Measurements from ENCODE around the gene GCK.
"Not testable (repeated sequence)": the region's sequence is repeated elsewhere in the genome, so short reads cannot be mapped to it uniquely, and the experiment has no call there.

The GCK gene

GRCh38 chr7:44139311-44140010 is 49.8 kb downstream of the GCK start:
- DNase-seq, result no peak

- DNase-seq, result no peak
Measured at GRCh38 chr7:44138698-44139097, 50.5 kb downstream of the GCK start.

GRCh38 chr7:44136731-44137130 is 52.5 kb downstream of the GCK start:
- no peak for DNase-seq

- DNase-seq, result no peak
Measured at GRCh38 chr7:44134943-44135628, 54.2 kb downstream of the GCK start.

GRCh38 chr7:44133295-44133694 is 55.9 kb downstream of the GCK start:
- DNase-seq, result no peak

GRCh38 chr7:44132039-44132438 is 57.2 kb downstream of the GCK start:
- DNase-seq, result no peak

GRCh38 chr7:44131173-44132029 is 57.8 kb downstream of the GCK start:
- no peak for DNase-seq

GRCh38 chr7:44128721-44129582 is 60.3 kb downstream of the GCK start:
- DNase-seq, result no peak

- DNase-seq, result no peak
Measured at GRCh38 chr7:44127161-44127560, 62.1 kb downstream of the GCK start.

- not testable (repeated sequence) for DNase-seq
Measured at GRCh38 chr7:44126574-44126973, 62.7 kb downstream of the GCK start.

GRCh38 chr7:44124822-44125202 is 64.4 kb downstream of the GCK start:
- DNase-seq, result no peak

GRCh38 chr7:44123190-44124003 is 65.8 kb downstream of the GCK start, which contains the start of gene POLD2:
TSS of gene POLD2 (minus strand) at chr7:44123548. CDS start at chr7:44122053, 1,495 bp downstream.
- DNase-seq, result peak; percentile 96

- DNase-seq, result no peak
Measured at GRCh38 chr7:44122529-44122928, 66.7 kb downstream of the GCK start.

- DNase-seq, result no peak
Measured at GRCh38 chr7:44121761-44122420, 67.3 kb downstream of the GCK start.

- no peak for DNase-seq
Measured at GRCh38 chr7:44120395-44120794, 68.8 kb downstream of the GCK start.

- no peak for DNase-seq
Measured at GRCh38 chr7:44119829-44120380, 69.3 kb downstream of the GCK start.

GRCh38 chr7:44117801-44118429 is 71.3 kb downstream of the GCK start:
- no peak for DNase-seq

GRCh38 chr7:44116789-44117666 is 72.2 kb downstream of the GCK start:
- no peak for DNase-seq

- DNase-seq, result no peak
Measured at GRCh38 chr7:44116087-44116788, 73.0 kb downstream of the GCK start.

Data from CD4-positive, alpha-beta T cell treated with Interleukin-15 for 1 hour (primary cell).